HepG2 (cell line): Measurements from ENCODE around the gene RAD54L2. TPM values are rescaled to one million over a fixed set of nuclear protein-coding genes. Genes with fewer than 3 reads are reported as not detected.

Experiments used
- CCAR2 ChIP-seq: fragments of 200-400 bp; formaldehyde crosslinking; optimal IDR thresholded peaks from 2 replicates; pipeline ENCODE3; 2018; ENCODE audit warnings: low read depth, mild to moderate bottlenecking, low read length, moderate library complexity
- FOXP1 ChIP-seq, 2 experiments: fragments of 450-650 bp in 1 of 2; IDR thresholded peaks; 2 replicates each; pipeline ENCODE4 v1.6.1; 2017 to 2018; ENCODE audit warnings: antibody characterized with exemption in 1 of 2
- KIAA2018 ChIP-seq: sonication (generic); formaldehyde crosslinking; IDR thresholded peaks from 2 replicates; pipeline ENCODE4 v1.5.0; 2020; ENCODE audit warnings: mild to moderate bottlenecking, missing genetic modification reagents, borderline replicate concordance
- LRRFIP1 ChIP-seq: sonication (generic); formaldehyde crosslinking; conservative IDR thresholded peaks from 2 replicates; pipeline ENCODE4 v1.4.0; 2020; ENCODE audit warnings: missing genetic modification reagents
- NCOA5 ChIP-seq: sonication (generic); formaldehyde crosslinking; IDR thresholded peaks from 2 replicates; pipeline ENCODE4 v1.4.0; 2020; ENCODE audit warnings: missing genetic modification reagents
- YY1 ChIP-seq: IDR thresholded peaks from 2 replicates; pipeline ENCODE4 v1.6.1; 2011; ENCODE audit warnings: low read length, low read depth, moderate library complexity, mild to moderate bottlenecking; ENCODE audit not compliant: insufficient read depth, insufficient replicate concordance
- ZHX1 ChIP-seq: sonication (generic); formaldehyde crosslinking; IDR thresholded peaks from 2 replicates; pipeline ENCODE4 v1.8.1; 2022; ENCODE audit warnings: low read depth, mild to moderate bottlenecking, missing genetic modification reagents
- ZNF205 ChIP-seq: IDR thresholded peaks from 2 replicates; pipeline ENCODE4 v1.6.1; 2018; ENCODE audit warnings: missing biosample characterization, missing genetic modification reagents
- ZNF432 ChIP-seq: sonication (generic); formaldehyde crosslinking; IDR thresholded peaks from 2 replicates; pipeline ENCODE4 v1.5.0; 2020; ENCODE audit warnings: missing genetic modification reagents, mild to moderate bottlenecking, borderline replicate concordance
- ZNF503 ChIP-seq: sonication (generic); formaldehyde crosslinking; IDR thresholded peaks from 2 replicates; pipeline ENCODE4 v1.4.0; 2020; ENCODE audit warnings: missing genetic modification reagents
- ZNF7 ChIP-seq: IDR thresholded peaks from 2 replicates; pipeline ENCODE4 v1.6.1; 2016; ENCODE audit warnings: missing biosample characterization, missing genetic modification reagents
- ZNF879 ChIP-seq: sonication (generic); formaldehyde crosslinking; IDR thresholded peaks from 2 replicates; pipeline ENCODE4 v1.8.1; 2023; ENCODE audit warnings: missing genetic modification reagents
- polyA plus RNA-seq, 8 experiments: library from polyadenylated mRNA; depleted of rRNA in 3 of 8; stranded (reverse) in 7 of 8; unstranded in 1 of 8; fragments of >200 nt; fragmentation: Illumina TruSeq in 4 of 8; extraction: Trizol in 4 of 8; gene quantifications; 2 replicates each; pipeline versions ENCODE4 v1.2.1 to v1.2.3, GENCODE V29; 2011 to 2016; ENCODE audit warnings: low read depth in 4 of 8, missing spikeins in 1 of 8, mixed read lengths in 1 of 8; ENCODE audit not compliant: insufficient read depth in 1 of 8
- total RNA-seq, 5 experiments: library from RNA; depleted of rRNA; stranded (reverse); fragments of >200 nt; fragmentation: Illumina TruSeq; extraction: Trizol; gene quantifications; 2 replicates each; pipeline ENCODE4 v1.2.3, GENCODE V29; 2016; ENCODE audit warnings: low read depth in 1 of 5

The RAD54L2 gene
- total and polyA plus RNA-seq, 2 of the 13 experiments (the other 11 are each of a cell fraction or from before 2014, with no cell fraction given), result 5.5 to 14.8 TPM

GRCh38 chr3:51538459-51539290 lies at the start of gene RAD54L2 (continued):
- no peak for TF ChIP-seq KIAA2018 (CRISPR knock-in tag)
- no peak for TF ChIP-seq ZNF432 (CRISPR knock-in tag)
- peak; percentile 88 for TF ChIP-seq YY1
- TF ChIP-seq LRRFIP1 (CRISPR knock-in tag), result no peak; the same call in 1 of the 2 replicates
- no peak; the same call in 1 of the 2 replicates for TF ChIP-seq ZNF879 (CRISPR knock-in tag)
- TF ChIP-seq ZNF503 (CRISPR knock-in tag), result peak; percentile 76; the same call in 1 of the 2 replicates
- TF ChIP-seq ZHX1 (CRISPR knock-in tag), result peak; percentile 93
- no peak for TF ChIP-seq NCOA5 (CRISPR knock-in tag)
- TF ChIP-seq ZNF7, result peak; percentile 55; the same call in 1 of the 2 replicates
- TF ChIP-seq FOXP1 (IDR thresholded peaks at IDR 0.05), result no peak
- 0 out of 2 replicates have a peak, but pooled peaks have one; percentile 33 for TF ChIP-seq FOXP1 (CRISPR knock-in tag; IDR thresholded peaks at IDR 0.05)
- peak; percentile 91 for TF ChIP-seq ZNF205
- peak; percentile 97 for TF ChIP-seq CCAR2
